NCI-H82 treated with DMSO at 0.1 percent for 48 hours (cell line): Measurements from ENCODE around the gene CAMK4.
"Not testable (repeated sequence)": the region's sequence is repeated elsewhere in the genome, so short reads cannot be mapped to it uniquely, and the experiment has no call there.

ENCODE experiments used
- DNase-seq: peaks from one replicate; lab custom pipeline; 2025; ENCODE audit not compliant: unreplicated experiment; lab: John Stamatoyannopoulos, UW

CAMK4 gene

DNA sequence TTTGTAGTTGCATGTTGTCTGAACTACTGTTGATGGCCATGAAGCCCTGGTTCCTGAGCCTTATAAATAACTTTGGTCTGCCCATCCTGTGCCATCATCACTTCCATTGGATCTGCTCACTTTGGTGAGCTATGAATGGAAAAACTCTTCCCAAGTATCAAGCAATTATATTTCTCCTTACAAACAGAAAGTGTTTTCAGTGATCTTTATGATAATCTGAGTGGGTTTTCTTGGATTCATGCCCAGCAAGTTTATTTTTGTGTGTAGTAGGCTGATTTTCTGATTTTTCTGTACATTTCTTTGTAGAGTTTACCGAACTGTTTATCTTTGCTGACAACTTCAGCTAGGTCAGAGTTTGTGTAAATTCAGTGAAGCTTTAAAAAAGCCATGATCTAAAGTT, 31.0 kb downstream of the CAMK4 start:
- no peak for DNase-seq

DNA sequence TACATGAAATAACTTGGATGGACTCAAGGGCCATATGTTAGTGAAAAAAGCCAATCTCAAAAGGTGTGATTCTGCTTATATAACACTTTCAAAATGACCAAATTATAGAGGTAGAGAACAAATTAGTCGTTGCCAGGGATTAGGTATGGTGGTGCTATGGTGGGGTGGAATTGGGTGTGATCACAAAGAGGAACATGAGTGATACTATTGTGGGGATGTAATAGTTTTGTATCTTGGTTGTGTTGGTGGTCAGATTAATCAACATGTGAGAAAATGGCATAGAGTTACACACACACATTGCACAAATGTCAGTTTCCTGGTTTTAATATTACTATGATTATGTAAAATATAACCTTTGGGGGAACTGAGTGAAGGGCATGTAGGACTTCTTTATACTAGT, 31.9 kb downstream of the CAMK4 start:
- no peak for DNase-seq

DNA sequence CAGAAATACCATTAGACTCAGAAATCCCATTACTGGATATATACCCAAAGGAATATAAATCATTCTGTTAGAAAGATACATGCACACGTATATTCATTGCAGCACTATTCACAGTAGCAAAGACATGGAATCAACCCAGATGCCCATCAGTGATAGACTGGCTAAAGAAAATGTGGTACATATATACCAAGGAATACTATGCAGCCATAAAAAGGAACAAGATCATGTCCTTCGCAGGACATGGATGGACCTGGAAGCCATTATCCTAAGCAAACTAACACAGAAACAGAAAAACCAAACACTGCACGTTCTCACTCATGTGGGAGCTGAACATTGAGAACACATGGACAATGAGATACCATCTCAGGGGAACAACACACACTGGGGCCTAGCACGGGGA, 33.4 kb downstream of the CAMK4 start:
- not testable (repeated sequence) for DNase-seq

DNA sequence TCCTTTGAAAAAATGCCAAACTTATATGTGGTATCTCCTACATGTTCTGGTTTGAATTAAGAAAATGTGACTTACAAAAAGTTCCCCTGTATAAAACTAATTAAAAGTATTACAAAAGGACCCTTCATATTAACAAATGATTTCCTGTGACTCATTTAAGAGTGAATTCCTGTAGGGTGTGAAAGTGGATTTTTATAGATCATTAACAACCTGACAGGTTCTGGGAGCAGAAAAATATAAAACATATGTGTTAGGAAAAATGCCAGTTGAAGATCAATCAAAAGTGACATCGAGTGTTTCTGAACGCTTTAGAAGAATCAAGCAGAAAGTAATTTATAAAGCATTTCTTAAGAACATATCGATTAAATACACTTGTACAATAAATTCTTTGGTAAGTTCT, 35.5 kb downstream of the CAMK4 start:
- DNase-seq, result no peak

DNA sequence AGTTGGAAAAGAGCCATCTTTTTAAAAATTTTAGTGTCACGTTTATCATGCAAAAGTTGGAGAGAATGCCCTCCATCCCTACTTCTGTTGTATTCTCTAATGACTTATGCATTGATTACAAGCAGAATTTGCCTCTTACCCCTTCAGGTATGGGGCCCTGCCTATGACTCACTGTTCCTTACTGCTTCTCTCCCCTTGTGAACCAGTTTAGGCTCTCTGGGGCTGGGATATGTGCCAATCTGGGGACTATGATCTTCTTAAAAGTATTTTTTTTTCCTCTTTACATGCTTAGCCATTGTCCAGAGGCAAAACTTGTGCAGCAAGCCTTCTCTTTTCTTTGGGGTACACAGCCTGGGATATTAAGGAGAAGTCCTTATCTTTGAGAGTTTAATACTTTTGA, 37.4 kb downstream of the CAMK4 start:
- no peak for DNase-seq

DNA sequence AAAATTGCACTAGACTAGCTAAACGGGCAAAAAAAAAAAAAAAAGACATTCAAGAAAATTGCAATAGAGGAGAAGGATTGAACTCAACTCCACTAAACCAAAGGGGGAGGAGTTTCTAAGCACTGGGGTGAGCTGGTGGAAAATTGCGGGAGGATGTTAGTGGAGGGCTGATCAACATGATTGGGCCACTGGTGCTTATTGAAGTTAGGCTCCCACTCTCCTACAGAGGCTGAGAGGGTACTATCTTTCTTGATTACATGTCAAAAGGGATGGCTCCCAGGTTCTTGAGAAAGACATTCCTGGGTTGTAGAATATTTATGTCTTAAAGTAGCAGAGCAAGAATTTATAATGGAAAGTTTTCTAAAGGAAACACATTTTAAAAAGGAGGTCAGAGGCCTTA, 38.0 kb downstream of the CAMK4 start:
- no peak for DNase-seq

DNA sequence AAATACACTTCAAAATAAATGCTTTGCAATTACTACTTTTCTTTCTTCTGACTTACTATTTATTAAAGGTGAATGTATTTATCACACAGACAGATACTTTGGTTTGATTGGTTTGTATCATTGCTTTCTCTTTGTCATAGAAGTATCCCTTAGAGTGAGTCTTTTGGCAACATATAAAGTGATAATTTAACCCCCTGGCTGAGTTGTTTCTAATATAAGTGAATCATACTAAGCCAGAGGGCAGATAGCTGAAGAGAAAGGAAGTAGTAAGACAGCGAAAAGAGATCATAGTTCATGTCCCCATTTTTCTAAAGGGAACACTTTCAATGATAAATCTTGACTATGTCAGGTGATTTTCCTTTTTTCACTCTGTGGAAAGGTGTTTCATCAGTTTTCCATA, 38.6 kb downstream of the CAMK4 start:
- DNase-seq, result no peak

DNA sequence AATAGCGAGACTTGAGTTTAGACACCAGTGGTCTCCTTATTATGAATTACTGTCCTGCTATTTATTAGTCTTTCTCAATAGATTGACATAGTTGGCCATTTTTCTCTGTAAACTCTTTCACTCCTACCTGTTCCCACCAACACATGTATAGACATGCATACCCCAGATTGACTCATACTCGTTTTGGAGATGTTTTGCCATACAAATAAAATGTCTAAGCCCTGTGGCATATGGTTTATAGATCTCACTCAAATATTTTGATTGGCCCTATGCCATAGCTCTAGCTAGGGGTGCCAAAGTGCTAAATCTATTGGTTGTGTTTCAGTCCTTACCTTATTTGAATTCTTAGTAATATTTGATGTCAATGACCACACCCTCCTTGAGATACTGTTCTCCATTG, 42.3 kb downstream of the CAMK4 start:
- DNase-seq, result no peak

DNA sequence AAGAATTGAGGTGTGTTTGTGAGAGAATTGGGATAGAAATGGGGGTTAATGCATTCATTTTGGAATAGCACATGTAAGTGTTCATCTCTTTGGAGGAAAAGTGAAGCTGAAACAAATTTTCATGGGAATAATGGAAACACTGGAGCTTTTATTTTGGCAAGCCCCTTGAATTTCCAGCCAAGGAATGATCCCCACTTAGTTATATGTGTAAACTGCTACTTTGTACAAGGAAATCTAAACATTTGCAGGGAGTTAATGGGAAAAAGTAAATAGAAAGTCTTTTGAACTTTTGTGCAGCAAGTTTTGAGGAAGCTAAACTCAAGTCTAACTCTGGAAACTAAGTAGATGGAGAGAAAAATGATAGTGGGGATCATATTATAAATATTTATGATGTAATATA, 44.1 kb downstream of the CAMK4 start:
- no peak for DNase-seq

DNA sequence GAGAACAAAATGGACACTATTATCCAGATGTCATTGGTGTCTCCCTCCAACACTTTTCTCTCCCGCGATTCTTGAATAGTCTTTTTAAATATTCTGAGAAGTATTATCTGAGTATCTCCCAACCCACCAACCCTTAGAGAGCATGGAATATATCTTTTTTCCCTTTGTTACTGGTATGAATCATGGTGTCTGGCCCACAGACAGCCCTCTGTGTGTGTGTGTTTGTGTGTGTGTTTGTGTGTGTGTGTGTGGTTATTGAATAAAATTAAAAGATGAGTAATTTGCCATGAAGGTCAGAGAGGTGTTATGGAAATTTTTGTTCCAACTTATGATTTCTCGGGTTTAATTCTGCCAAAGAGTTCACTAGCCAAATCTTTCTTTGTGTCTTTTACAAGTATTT, 47.7 kb downstream of the CAMK4 start:
- DNase-seq, result no peak

DNA sequence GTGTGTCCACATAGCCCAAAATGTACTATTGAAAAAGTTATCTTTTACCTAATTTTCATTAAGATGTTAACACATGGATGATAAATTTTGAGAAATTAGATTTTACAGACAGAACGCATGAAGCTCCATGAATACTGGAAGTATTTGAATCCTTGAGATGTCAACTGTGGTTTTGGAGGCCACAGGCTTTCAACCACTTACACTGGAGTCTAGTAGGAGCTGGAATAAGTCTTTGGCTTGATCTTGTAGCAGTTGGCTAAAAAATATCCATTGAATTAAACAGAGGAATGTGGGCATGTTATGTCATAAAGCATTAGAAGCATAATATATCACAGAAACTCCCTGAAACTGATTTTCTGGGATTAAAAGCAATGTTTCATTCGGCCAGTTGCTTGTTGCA, 52.9 kb downstream of the CAMK4 start:
- DNase-seq, result no peak

DNA sequence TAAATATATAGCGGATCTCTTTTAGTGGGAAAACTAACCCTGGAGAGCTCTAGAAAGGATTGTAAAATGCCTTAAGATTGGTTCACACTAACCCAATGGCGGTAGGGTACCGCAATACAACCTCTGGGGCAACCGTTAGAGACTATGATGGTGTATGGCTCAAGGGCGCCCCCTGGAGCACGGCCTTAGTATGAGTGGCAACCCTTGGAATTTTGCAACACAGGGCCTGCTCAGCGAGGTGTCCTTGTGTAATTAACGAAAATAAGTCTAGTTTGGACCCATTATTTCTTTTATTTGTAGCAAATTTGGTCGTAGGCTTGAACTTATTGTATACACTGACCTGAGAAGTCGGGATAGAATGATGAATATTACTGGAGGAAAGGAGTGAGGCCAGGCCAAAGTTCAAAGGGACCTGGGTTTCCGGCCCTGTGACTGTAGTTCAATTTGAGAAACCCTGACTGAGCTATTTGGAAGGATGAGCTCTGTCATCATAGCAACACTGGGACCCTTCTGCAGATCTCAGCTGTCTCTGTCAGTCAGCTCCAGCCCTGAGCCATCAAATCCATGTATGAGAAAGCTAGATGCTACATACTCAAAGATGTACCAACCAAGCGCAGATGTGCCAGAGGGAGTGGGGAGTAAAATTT, 54.8 kb downstream of the CAMK4 start:
- no peak for DNase-seq

DNA sequence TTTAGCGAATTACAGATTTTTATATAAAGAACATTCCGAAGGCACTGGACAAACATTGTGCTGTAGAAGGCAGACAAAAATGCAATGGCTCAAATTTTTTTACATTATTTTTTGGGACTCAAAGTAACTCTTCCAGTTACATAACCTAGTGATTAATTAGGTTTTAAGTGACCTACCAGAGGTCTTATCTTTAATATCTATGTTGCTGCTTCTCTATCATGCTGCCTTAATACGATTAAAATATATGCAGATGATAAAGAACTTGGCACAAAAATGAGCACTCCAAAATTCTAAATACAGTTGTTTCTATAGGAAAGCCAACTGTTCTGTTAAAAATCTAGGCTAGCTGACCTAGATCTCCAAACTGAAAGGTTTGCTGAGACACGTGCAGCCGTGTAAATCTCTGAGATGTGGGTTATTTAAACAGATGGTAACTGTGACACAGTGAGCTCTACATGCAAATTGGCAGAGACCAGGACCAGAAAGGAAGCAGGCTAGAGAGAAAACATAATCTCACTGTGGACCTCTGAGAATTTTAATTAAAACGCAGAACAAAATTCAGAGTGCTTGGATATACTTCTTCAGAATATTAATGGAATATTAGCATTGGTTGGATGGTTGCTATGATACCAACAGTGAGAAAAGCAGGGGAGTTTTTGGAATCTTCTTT, 56.2 kb downstream of the CAMK4 start:
- peak; percentile 8 for DNase-seq

DNA sequence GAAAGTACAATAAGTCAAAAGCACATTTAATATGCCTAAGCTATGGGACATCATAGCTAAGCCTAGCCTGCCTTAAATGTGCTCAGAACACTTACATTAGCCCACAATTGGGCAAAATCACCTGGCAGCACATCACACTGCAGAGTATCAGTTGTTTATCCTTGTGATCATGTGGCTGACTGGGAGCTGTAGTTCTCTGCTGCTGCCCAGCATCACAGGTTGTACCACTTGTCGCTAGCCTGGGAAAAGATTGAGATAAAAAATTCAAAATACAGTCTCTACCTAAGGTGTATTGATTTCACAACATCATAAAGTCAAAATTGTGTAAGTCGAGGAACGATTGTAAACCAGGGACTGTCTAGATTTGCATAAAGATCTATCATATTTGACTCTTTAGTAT, 58.6 kb downstream of the CAMK4 start:
- DNase-seq, result no peak

DNA sequence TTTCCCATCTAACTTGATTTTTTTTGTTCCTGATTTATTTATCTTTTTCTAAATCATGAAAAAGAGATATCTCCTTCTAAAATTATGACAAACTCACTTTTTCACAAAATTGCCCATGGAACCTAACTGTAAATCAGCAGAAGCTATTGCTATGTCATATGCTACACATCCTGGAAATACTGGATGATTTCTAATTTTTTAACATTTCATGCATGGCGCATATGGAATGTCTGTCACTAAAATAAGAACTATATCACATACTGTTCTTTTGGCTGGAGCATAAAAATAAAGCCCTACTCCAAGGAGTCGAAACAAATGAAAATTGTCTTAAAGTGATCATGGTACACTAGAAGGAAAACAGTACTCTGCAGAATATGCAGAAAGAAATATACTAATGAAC, 60.6 kb downstream of the CAMK4 start:
- no peak for DNase-seq

DNA sequence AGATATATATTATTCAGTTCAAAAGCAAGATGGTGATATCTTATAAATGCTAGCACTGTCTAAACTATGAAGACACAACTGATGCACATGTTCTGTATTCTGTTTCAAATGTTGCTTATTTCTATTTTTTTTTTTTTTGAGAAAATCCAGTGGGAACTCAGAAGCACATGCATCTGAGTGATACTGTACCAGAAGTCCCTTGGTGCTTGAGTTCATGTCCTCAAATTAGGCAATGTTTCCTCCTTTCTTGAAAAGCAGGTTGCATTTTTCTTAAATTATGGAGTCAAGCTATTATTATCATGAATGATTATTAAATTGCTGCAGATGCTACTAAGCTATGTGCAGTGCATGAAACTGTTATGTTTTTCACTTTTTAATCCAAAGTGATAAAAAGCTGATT, 70.4 kb downstream of the CAMK4 start:
- DNase-seq, result no peak

DNA sequence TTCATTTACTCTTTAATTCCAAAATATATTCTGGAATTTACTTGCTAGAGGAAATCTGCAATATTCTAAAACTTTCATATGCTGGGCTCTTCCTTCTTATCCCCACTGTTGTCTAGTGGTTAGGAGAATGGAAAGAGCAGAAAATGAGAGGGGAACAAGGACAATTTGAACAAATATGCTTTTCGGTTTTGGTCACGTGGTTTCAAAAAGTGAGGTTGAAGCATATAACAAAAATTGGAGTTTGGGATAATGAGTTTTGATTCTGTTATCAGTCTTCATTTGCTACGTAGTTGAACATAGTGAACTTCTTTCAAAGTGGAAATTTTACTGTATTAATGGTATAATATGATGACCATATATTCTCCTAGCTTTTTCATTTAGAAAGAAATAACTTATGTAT, 71.5 kb downstream of the CAMK4 start:
- no peak for DNase-seq

DNA sequence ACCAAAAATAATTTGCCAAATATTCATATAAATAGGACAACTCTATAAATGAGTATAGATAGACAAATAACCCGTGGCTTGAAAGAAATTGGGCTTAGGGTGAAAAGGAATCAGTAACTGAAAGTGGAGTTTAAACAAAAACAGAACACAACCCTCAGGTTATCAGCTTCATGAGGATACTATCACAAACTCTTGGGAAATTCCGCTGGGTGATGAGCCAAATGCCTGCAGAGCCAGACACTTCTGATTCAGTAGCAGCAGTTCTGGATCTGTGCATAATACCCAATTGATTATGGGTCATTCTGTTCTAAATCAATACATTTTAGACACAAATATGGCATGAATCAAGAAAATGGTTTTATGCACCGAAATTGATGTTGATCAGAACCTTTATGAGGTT, 72.4 kb downstream of the CAMK4 start:
- DNase-seq, result no peak

DNA sequence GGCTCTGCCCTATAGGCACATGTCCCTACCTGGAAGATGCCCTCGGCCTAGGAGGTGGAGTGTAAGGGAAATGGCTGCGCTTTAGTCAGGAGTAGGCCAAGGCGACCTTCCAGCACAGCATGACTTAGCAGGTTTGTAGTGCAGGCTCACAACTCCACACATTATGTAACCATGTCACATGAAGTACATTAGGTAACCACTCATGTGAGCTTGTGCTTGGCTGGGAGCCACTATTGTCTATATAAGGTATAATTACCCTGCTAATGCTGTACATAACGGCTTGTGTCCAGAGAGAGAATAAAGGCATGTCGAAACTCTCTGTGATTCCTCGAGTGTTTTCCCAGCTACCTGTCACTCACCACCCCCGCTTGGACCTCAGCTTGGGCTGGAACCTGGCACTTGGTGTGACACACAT, 74.9 kb downstream of the CAMK4 start:
- no peak for DNase-seq

DNA sequence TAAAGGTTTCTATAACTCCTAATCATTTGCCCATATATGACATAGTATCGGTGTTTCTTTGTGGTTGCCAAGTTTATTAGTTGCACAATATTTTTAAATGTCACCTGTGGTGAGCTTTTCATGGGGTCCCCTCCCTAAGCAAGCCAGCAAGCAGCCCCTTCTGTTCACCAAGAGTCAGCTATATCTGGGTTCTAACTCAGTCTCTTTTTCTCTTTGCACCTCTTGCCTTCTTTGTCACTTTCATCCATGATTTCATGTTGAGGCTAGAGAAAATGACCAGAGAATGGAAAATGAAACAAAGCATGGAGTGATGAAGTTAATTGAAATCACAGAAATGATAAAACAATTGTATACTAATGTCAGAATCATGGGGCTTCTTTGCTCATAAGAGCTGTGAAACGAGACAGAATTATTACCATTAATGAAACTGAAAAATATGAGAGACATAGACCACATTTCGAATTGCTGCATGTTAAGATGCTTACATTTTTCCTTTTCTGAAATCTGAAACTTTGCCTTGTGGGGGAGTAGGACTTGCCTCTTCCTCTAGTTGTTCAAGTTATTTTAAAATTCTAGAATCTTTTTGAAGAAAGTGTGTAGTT, 75.7 kb downstream of the CAMK4 start:
- no peak for DNase-seq

DNA sequence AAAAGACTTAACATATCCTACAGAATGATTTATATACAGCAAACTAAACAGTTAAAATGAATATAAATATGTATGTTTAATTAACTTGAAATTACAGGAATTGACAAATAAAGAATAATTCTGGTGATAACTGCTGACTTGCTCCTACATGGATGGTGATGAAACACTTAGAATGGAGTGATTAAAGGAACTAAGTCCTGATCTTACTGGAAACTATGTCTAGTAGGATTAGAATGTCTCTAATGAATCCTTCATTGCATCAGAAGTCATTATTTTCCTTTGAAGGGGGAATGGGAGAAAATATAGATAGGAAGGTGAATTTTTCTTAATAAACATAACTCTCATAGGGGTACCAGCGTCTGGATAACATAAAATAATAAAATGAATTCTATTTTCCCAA, 77.1 kb downstream of the CAMK4 start:
- DNase-seq, result no peak

DNA sequence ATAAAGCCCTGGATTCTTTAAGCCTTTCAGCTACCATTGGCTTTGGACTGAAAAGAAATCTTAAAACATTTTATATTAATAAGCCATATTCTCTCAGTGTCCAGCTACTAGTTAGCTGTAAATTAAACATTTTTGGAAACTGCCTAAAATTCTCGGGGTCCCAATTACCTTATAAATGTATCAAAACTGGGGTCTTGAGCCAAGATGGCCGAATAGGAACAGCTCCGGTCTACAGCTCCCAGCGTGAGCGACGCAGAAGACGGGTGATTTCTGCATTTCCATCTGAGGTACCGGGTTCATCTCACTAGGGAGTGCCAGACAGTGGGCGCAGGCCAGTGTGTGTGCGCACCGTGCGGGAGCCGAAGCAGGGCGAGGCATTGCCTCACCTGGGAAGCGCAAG, 77.9 kb downstream of the CAMK4 start:
- DNase-seq, result not testable (repeated sequence)

DNA sequence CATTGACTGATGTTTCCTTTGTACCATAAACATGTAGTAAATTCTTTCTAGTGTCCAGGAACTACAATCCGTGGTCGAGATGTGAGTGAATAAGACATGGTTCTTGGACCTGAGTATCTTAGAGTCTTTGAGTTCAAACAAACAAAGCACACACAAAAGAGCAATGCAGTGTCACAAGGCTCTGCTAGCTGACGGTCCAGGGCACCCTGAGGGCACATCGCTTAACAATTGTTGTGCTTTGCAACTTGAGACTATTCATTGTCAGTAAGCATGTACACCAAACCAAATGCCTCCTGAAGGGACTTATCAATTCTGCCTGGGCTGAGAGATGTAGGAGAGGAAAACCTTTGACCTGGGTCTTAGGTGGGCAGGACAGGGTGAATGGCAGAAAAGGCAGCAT, 84.8 kb downstream of the CAMK4 start:
- DNase-seq, result no peak
